Activated B cell treated with CpG ODN at 0.5 μM for 24 hours (primary cell): ENCODE measurements around the gene STX10. TPM values are rescaled to one million over a fixed set of nuclear protein-coding genes. Genes with fewer than 3 reads are reported as not detected.
"Not testable (repeated sequence)": the region's sequence is repeated elsewhere in the genome, so short reads cannot be mapped to it uniquely, and the experiment has no call there.

Experiments
- ATAC-seq: fragments of 200-7000 bp; cut with Tn5 transposase; one replicate; pipeline ENCODE4 v1.10.0; 2021; ENCODE audit warnings: low read depth, mild to moderate bottlenecking, moderate library complexity
- CTCF ChIA-PET: fragments of 350-600 bp; sonication (Branson Sonifier 250); formaldehyde crosslinking; loops from one replicate; lab custom pipeline; 2021; ENCODE audit warnings: antibody characterized with exemption; lab: Charles Lee
- POLR2A ChIA-PET: fragments of 350-600 bp; sonication (Branson Sonifier 250); formaldehyde crosslinking; loops from one replicate; lab custom pipeline; 2021; ENCODE audit warnings: antibody characterized with exemption; lab: Charles Lee
- DNase-seq: peaks from one replicate; pipeline ENCODE4 v3.0.0; 2022
- H3K27ac Mint-ChIP-seq: one replicate; pipeline ENCODE4 v1.8.0; 2020; ENCODE audit warnings: mixed read lengths
- H3K27me3 Mint-ChIP-seq: one replicate; pipeline ENCODE4 v1.8.0; 2021; ENCODE audit warnings: mixed read lengths
- H3K36me3 Mint-ChIP-seq: one replicate; pipeline ENCODE4 v1.8.0; 2021; ENCODE audit warnings: low read depth, mixed read lengths
- H3K4me1 Mint-ChIP-seq: one replicate; pipeline ENCODE4 v1.8.0; 2021; ENCODE audit warnings: mixed read lengths
- H3K4me3 Mint-ChIP-seq: one replicate; pipeline ENCODE4 v1.8.0; 2020; ENCODE audit warnings: mild to moderate bottlenecking, mixed read lengths
- H3K9me3 Mint-ChIP-seq: one replicate; pipeline ENCODE4 v1.8.0; 2020; ENCODE audit warnings: mixed read lengths
- intact Hi-C: fragments of 100-400 bp; cut with micrococcal nuclease; formaldehyde crosslinking; loops from one replicate; pipeline ENCODE4 v1.15.1; 2024
- total RNA-seq: library from RNA; stranded (reverse); gene quantifications from 2 replicates; pipeline ENCODE4 v1.2.3, GENCODE V29; 2022
- TF ChIP-seq, protein P1 (sequence below): fragments of 200-600 bp; IDR thresholded peaks from one replicate; pipeline ENCODE4 v1.8.0; 2022; ENCODE audit warnings: antibody characterized with exemption, mild to moderate bottlenecking

STX10 gene
- total RNA-seq, 1 donor from 2014 or later = 43.6 TPM

- TF ChIP-seq, protein P1, sequence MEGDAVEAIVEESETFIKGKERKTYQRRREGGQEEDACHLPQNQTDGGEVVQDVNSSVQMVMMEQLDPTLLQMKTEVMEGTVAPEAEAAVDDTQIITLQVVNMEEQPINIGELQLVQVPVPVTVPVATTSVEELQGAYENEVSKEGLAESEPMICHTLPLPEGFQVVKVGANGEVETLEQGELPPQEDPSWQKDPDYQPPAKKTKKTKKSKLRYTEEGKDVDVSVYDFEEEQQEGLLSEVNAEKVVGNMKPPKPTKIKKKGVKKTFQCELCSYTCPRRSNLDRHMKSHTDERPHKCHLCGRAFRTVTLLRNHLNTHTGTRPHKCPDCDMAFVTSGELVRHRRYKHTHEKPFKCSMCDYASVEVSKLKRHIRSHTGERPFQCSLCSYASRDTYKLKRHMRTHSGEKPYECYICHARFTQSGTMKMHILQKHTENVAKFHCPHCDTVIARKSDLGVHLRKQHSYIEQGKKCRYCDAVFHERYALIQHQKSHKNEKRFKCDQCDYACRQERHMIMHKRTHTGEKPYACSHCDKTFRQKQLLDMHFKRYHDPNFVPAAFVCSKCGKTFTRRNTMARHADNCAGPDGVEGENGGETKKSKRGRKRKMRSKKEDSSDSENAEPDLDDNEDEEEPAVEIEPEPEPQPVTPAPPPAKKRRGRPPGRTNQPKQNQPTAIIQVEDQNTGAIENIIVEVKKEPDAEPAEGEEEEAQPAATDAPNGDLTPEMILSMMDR = no peak
- Mint-ChIP-seq H3K36me3 (peaks cover 42% of the 10 kb centered on the region), H3K9me3 (no peaks in the 10 kb centered on the region), H3K4me3 (peak overlapping the region; percentile 99), H3K4me1 (peaks cover 34% of the 10 kb centered on the region), H3K27me3 (no peaks in the 10 kb centered on the region), H3K27ac (peak overlapping the region; percentile 99)
- ChIA-PET POLR2A (interaction anchor here (0.6 to 5.0 kb wide), 18 partner anchors 17 to 1350 kb away, joined by 3 to 258 read pairs (median 4); partner anchors contain the start of genes LYL1, NACC1 and TRMT1), CTCF (interaction anchor here (0.9 to 1.8 kb wide), 7 partner anchors 18 to 113 kb away, joined by 3 to 18 read pairs (median 3); partner anchors contain the start of gene NACC1)
- intact Hi-C loops = loop anchor here (1.0 to 10.0 kb wide), 9 partner anchors 17 to 988 kb away; partner anchors contain the start of genes ASF1B, CALR, LYL1 and RFX1
- peak; percentile 2 for ATAC-seq
- no peak for DNase-seq
Measured at GRCh38 chr19:13149628-13150186, 468 bp downstream of the STX10 start.

GRCh38 chr19:13149173-13149627 is 975 bp downstream of the STX10 start:
- ChIA-PET POLR2A (interaction anchor here (0.7 to 5.0 kb wide), 8 partner anchors 17 to 132 kb away, joined by 8 to 258 read pairs (median 14); partner anchors contain the start of genes LYL1, NACC1 and TRMT1), CTCF (interaction anchor here (1.8 kb wide), 1 partner anchor 46 kb away, joined by 18 read pairs; no protein-coding TSS in a partner anchor)
- Mint-ChIP-seq H3K27ac (peak overlapping the region; percentile 54), H3K4me1 (peaks cover 34% of the 10 kb centered on the region), H3K4me3 (peak overlapping the region; percentile 99), H3K36me3 (peaks cover 41% of the 10 kb centered on the region)
- H3K27me3 Mint-ChIP-seq, H3K9me3 Mint-ChIP-seq, DNase-seq, intact Hi-C loops, ATAC-seq: not testable (repeated sequence)

DNA sequence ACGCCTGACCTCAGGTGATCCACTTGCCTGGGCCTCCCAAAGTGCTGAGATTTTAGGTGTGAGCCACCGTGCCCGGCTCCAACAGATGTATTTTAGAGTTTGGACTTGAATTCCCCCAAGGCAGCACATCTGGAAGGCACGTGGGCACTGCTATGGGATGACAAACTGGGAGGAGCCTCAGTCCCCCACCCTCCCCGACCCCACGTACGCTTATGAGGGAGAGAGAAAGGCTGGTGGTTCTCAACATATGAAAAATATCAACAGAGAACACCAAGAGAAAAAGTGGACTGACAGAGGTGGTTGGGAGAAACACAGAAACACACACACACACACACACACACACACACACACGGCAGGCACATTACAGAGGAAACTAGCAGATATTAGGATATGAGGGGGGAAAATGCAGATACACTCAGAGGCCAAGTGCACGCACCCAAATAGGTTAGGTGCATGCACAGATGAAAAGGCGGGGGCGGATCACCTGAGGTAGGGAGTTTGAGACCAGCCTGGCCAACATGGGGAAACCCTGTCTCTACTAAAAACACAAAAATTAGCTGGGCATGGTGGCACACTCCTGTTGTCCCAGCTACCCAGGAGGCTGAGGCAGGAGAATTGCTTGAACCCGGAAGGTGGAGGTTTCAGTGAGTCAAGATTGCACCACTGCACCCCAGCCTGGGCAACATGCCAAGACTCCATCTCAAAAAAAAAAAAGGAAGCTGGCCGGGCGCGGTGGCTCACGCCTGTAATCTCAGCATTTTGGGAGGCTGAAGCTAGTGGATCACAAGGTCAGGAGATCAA is 3.2 kb downstream of the STX10 start:
- ATAC-seq (no peak), DNase-seq (no peak)
- intact Hi-C loops = no loop called here
- Mint-ChIP-seq H3K27me3 (no peaks in the 10 kb centered on the region), H3K36me3 (peaks cover 33% of the 10 kb centered on the region), H3K27ac (no peak overlapping the region), H3K4me3 (no peak overlapping the region), H3K4me1 (peaks cover 28% of the 10 kb centered on the region), H3K9me3 (no peaks in the 10 kb centered on the region)
- ChIA-PET CTCF (interaction anchor here (1.0 kb wide), 1 partner anchor 116 kb away, joined by 3 read pairs; no protein-coding TSS in a partner anchor), POLR2A (interaction anchor here (0.7 kb wide), 2 partner anchors 64 to 263 kb away, joined by 4 to 11 read pairs; no protein-coding TSS in a partner anchor)
- TF ChIP-seq, protein P1 = no peak

DNA sequence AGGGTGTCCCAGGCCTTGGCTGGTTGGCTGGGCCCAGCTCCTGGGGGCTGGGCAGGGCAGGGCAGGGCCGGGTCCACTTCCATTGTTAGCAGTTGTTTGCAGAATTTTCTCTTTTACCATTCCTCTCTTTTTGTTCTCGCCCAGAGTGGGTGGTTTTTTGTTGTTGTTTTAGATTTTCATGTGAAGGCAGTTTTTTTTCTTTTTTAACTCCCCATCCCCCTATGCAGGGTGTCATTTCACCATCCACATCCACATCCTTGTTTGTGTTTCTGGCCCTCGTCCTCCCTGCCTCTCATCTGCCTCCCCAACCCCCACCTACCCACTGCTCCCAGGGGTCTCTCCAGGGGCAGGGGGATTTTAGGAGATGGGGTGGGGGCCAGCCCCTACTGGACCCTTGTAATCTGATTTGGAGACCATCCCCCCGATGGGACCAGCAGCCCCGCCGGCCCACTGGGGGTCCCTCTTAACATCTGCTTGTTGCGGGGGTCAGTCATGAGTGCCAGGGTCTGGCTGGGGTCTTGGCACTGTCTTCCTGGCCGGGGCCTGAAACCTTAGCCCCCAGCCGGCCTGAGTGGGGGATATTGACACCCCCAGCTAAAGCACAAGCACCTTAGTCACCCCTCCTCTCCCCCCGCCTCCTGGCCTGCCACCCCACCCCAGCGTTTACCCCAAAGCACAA is 10.4 kb downstream of the STX10 start:
- POLR2A ChIA-PET = no interaction called here
- Mint-ChIP-seq H3K27ac (no peak overlapping the region), H3K4me1 (no peaks in the 10 kb centered on the region)

GRCh38 chr19:13138916-13139198 is 11.3 kb downstream of the STX10 start:
- TF ChIP-seq, protein P1 = no peak
- Mint-ChIP-seq H3K27me3 (no peaks in the 10 kb centered on the region), H3K27ac (no peak overlapping the region), H3K4me3 (no peak overlapping the region), H3K4me1 (no peaks in the 10 kb centered on the region), H3K9me3 (no peaks in the 10 kb centered on the region), H3K36me3 (peaks cover 57% of the 10 kb centered on the region)
- intact Hi-C loops = no loop called here
- ATAC-seq (no peak), DNase-seq (no peak)
- ChIA-PET CTCF (no interaction called here), POLR2A (no interaction called here)

More for the DNA sequence above, 10.4 kb downstream of the STX10 start:
- H3K9me3 Mint-ChIP-seq = no peaks in the 10 kb centered on the region
- no peaks in the 10 kb centered on the region for H3K27me3 Mint-ChIP-seq
- ATAC-seq (no peak), DNase-seq (no peak)
- no peak overlapping the region for H3K4me3 Mint-ChIP-seq
- CTCF ChIA-PET = no interaction called here
- intact Hi-C loops = no loop called here
- H3K36me3 Mint-ChIP-seq = peaks cover 59% of the 10 kb centered on the region
- TF ChIP-seq, protein P1 = no peak
